OCI-LY7 (cell line): ENCODE results near the gene GABRA1. TPM values are rescaled to one million over a fixed set of nuclear protein-coding genes. Genes with fewer than 3 reads are reported as not detected.

Experiments
- BruUV-seq: library from RNA; stranded (reverse); fragments of 400-500 nt; replicated peaks from 2 replicates; lab custom pipeline; 2021; lab: Mats Ljungman, UMichigan
- CTCF ChIA-PET: fragments of 300-600 bp; sonication (Branson Sonifier 250); formaldehyde crosslinking; loops from one replicate; lab custom pipeline; 2022; ENCODE audit warnings: antibody characterized with exemption; ENCODE audit not compliant: unreplicated experiment; lab: Charles Lee
- POLR2A ChIA-PET: fragments of 300-600 bp; sonication (Branson Sonifier 250); formaldehyde crosslinking; loops from one replicate; lab custom pipeline; 2022; ENCODE audit warnings: antibody characterized with exemption; lab: Charles Lee
- DNase-seq: peaks from one replicate; pipeline ENCODE4 v3.0.0-alpha.2; 2015; ENCODE audit warnings: low spot score
- H2AFZ ChIP-seq: fragments of 200-600 bp; sonication (generic), shearing (Covaris generic); 2 replicates; pipeline ENCODE4 v1.6.1; 2014; ENCODE audit warnings: mild to moderate bottlenecking, antibody characterized with exemption, low read length, moderate library complexity
- H3K27ac ChIP-seq: fragments of 200-600 bp; sonication (generic); 2 replicates; pipeline ENCODE4 v1.5.1; 2014; ENCODE audit warnings: mixed run types, low read depth, mild to moderate bottlenecking, moderate library complexity, low read length, inconsistent platforms; ENCODE audit not compliant: poor library complexity, severe bottlenecking
- H3K36me3 ChIP-seq: fragments of 200-600 bp; sonication (generic); 2 replicates; pipeline ENCODE4 v1.6.1; 2014; ENCODE audit warnings: mild to moderate bottlenecking, antibody characterized with exemption, low read length, moderate library complexity, mixed read lengths; ENCODE audit not compliant: insufficient read depth
- H3K4me1 ChIP-seq: fragments of 200-600 bp; sonication (generic); 2 replicates; pipeline ENCODE4 v1.5.1; 2014; ENCODE audit warnings: mild to moderate bottlenecking, low read length; ENCODE audit not compliant: insufficient read depth, poor library complexity, severe bottlenecking
- H3K4me2 ChIP-seq: fragments of 200-600 bp; sonication (generic); 2 replicates; pipeline ENCODE4 v1.6.1; 2014; ENCODE audit warnings: mild to moderate bottlenecking, low read length
- H3K4me3 ChIP-seq: fragments of 200-600 bp; sonication (generic); 2 replicates; pipeline ENCODE4 v1.5.1; 2014; ENCODE audit warnings: mild to moderate bottlenecking, low read depth, low read length; ENCODE audit not compliant: poor library complexity, severe bottlenecking
- H3K79me2 ChIP-seq: fragments of 200-600 bp; sonication (generic); 2 replicates; pipeline ENCODE4 v1.6.1; 2016; ENCODE audit warnings: low read depth, mild to moderate bottlenecking, low read length, moderate library complexity, mixed read lengths; ENCODE audit not compliant: insufficient read depth
- H3K9me2 ChIP-seq: fragments of 200-600 bp; sonication (generic); 2 replicates; pipeline ENCODE4 v1.6.1; 2016; ENCODE audit warnings: mild to moderate bottlenecking, low read length, mixed read lengths; ENCODE audit not compliant: insufficient read depth
- H3K9me3 ChIP-seq: fragments of 200-600 bp; sonication (generic); 2 replicates; pipeline ENCODE4 v1.6.1; 2014; ENCODE audit warnings: mild to moderate bottlenecking, mixed run types, low read length, mixed read lengths
- H4K20me1 ChIP-seq: fragments of 200-600 bp; sonication (generic); 2 replicates; pipeline ENCODE4 v1.6.1; 2014; ENCODE audit warnings: mild to moderate bottlenecking, antibody characterized with exemption, low read length, moderate library complexity, mixed read lengths; ENCODE audit not compliant: insufficient read depth
- EZH2phosphoT487 ChIP-seq: fragments of 200-600 bp; sonication (generic); IDR thresholded peaks from 2 replicates; pipeline ENCODE4 v1.6.1; 2018; ENCODE audit warnings: low read depth, borderline replicate concordance, mild to moderate bottlenecking, mixed run types, antibody characterized with exemption, low read length, moderate library complexity, mixed read lengths
- intact Hi-C: fragments of 100-400 bp; cut with micrococcal nuclease; formaldehyde crosslinking; loops from one replicate; pipeline ENCODE4 v1.10.0; 2022; ENCODE audit not compliant: unreplicated experiment
- total RNA-seq, 2 experiments: library from RNA; depleted of rRNA in 1 of 2; stranded (reverse); fragments of >200 nt in 1 of 2; shearing (Covaris generic) in 1 of 2; gene quantifications; 2 replicates each; pipeline ENCODE4 v1.2.3, GENCODE V29; 2014 to 2022
- TF ChIP-seq, protein P1 (sequence below): fragments of 200-600 bp; sonication (generic); conservative IDR thresholded peaks from 2 replicates; pipeline ENCODE4 v1.5.1; 2014; ENCODE audit warnings: mild to moderate bottlenecking, antibody characterized with exemption, low read length, moderate library complexity, mixed read lengths

GABRA1 gene
- total RNA-seq, 2 experiments from 2014 or later: not detected

DNA sequence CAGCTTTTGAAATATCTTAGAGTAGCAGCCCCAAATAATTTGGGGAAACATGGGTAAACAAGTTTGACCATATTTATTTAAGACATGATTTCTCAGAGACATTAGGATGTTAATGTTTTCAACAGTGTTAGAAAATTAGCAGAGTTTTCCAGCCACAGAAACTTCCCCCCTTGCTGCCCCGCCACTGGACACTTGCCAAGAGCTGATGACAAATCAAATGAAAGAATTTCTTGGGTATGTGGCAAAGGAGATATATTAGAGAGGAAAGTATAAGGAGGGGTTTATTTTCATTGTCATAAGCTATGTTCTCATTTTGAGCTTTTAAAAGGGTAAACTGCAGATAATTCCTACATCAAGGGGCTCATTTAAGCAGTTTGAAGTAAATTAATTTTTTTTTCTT is 15.9 kb downstream of the GABRA1 start:
- Histone ChIP-seq H2AFZ (no peak overlapping the region), H3K4me1 (no peaks in the 10 kb centered on the region), H3K9me2 (no peaks in the 10 kb centered on the region), H3K4me3 (no peak overlapping the region), H4K20me1 (no peaks in the 10 kb centered on the region), H3K36me3 (no peaks in the 10 kb centered on the region), H3K79me2 (no peaks in the 10 kb centered on the region), H3K27ac (no peak overlapping the region), H3K4me2 (no peak overlapping the region), H3K9me3 (no peaks in the 10 kb centered on the region)
- TF ChIP-seq EZH2phosphoT487: no peak
- TF ChIP-seq, protein P1, sequence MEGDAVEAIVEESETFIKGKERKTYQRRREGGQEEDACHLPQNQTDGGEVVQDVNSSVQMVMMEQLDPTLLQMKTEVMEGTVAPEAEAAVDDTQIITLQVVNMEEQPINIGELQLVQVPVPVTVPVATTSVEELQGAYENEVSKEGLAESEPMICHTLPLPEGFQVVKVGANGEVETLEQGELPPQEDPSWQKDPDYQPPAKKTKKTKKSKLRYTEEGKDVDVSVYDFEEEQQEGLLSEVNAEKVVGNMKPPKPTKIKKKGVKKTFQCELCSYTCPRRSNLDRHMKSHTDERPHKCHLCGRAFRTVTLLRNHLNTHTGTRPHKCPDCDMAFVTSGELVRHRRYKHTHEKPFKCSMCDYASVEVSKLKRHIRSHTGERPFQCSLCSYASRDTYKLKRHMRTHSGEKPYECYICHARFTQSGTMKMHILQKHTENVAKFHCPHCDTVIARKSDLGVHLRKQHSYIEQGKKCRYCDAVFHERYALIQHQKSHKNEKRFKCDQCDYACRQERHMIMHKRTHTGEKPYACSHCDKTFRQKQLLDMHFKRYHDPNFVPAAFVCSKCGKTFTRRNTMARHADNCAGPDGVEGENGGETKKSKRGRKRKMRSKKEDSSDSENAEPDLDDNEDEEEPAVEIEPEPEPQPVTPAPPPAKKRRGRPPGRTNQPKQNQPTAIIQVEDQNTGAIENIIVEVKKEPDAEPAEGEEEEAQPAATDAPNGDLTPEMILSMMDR: no peak
- no TSS peak for BruUV-seq
- DNase-seq: no peak
- CTCF ChIA-PET: no interaction called here
- POLR2A ChIA-PET: interaction anchor here (1.1 to 1.4 kb wide), 3 partner anchors 12 to 34 kb away, joined by 3 to 5 read pairs (median 3); no protein-coding TSS in a partner anchor
- intact Hi-C loops: no loop called here

DNA sequence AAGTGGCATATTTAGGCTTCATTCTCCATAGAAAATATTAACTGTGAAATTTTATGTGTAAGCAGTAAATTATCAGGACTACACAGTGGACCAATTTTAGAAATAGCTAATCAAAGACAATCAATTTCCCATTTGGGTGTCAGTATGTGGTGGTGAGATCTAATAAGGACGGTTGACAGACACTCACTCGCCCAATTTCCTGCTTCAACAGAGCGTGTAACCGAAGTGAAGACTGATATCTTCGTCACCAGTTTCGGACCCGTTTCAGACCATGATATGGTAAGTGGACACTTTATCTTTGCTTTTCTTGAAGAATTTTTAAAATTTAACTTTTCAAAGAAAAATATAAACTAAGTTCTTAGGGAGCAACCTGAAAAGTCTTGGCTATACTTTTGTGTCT is 17.6 kb downstream of the GABRA1 start:
- no peaks in the 10 kb centered on the region for H3K79me2 ChIP-seq
- H3K9me2 ChIP-seq: no peaks in the 10 kb centered on the region
- no peaks in the 10 kb centered on the region for H3K4me1 ChIP-seq
- no peak overlapping the region for H2AFZ ChIP-seq
- BruUV-seq: no TSS peak
- POLR2A ChIA-PET: no interaction called here
- no peak for DNase-seq
- H3K36me3 ChIP-seq: no peaks in the 10 kb centered on the region
- no peaks in the 10 kb centered on the region for H3K9me3 ChIP-seq
- no peak overlapping the region for H3K27ac ChIP-seq
- no peaks in the 10 kb centered on the region for H4K20me1 ChIP-seq
- no peak overlapping the region for H3K4me2 ChIP-seq
- intact Hi-C loops: no loop called here
- TF ChIP-seq EZH2phosphoT487: no peak
- TF ChIP-seq, protein P1: no peak
- CTCF ChIA-PET: no interaction called here
- no peak overlapping the region for H3K4me3 ChIP-seq

- intact Hi-C loops: no loop called here
- Histone ChIP-seq H3K4me1 (no peaks in the 10 kb centered on the region), H3K79me2 (no peaks in the 10 kb centered on the region), H3K9me2 (0 out of 2 replicates have a peak, but pooled peaks cover 3% of the 10 kb centered on the region), H3K27ac (no peak overlapping the region), H4K20me1 (no peaks in the 10 kb centered on the region), H3K4me3 (no peak overlapping the region), H3K4me2 (no peak overlapping the region), H2AFZ (no peak overlapping the region), H3K9me3 (no peaks in the 10 kb centered on the region), H3K36me3 (no peaks in the 10 kb centered on the region)
- BruUV-seq: no TSS peak
- DNase-seq: no peak
- ChIA-PET CTCF (no interaction called here), POLR2A (no interaction called here)
- TF ChIP-seq EZH2phosphoT487: no peak
- TF ChIP-seq, protein P1: no peak
These were observed 42.1 kb downstream of the GABRA1 start for GRCh38 chr5:161889971-161890370.
